ENCODE measurements around the gene LRCOL1.
A peak's percentile ranks its signal among the peaks of the same experiment; 100 is the strongest.

Gene LRCOL1

GRCh38 chr12:132559652-132560363 is 50.6 kb downstream of the LRCOL1 start:
- no peak for TF ChIP-seq CTCF (IDR thresholded peaks at IDR 0.05; ENCODE audit: insufficient read depth, low read depth, low read length, missing control alignments)
- peak; percentile 64 for DNase-seq (ENCODE audit: low read depth)
- peak overlapping the region; percentile 55 for H3K4me3 ChIP-seq (ENCODE audit: low read depth, low read length)

- peak overlapping the region; percentile 42 for H3K4me3 ChIP-seq (ENCODE audit: low read depth, low read length)
- DNase-seq (ENCODE audit: low read depth): peak; percentile 25
- TF ChIP-seq CTCF (IDR thresholded peaks at IDR 0.05; ENCODE audit: insufficient read depth, low read depth, low read length, missing control alignments): no peak
Observed at GRCh38 chr12:132558861-132559623, 51.3 kb downstream of the LRCOL1 start.

- H3K4me3 ChIP-seq (ENCODE audit: low read depth, low read length): no peak overlapping the region
- TF ChIP-seq CTCF (IDR thresholded peaks at IDR 0.05; ENCODE audit: insufficient read depth, low read depth, low read length, missing control alignments): no peak
- no peak for DNase-seq (ENCODE audit: low read depth)
Observed at GRCh38 chr12:132558042-132558856, 52.1 kb downstream of the LRCOL1 start.

- H3K4me3 ChIP-seq (ENCODE audit: low read depth, low read length): no peak overlapping the region
- no peak for DNase-seq (ENCODE audit: low read depth)
- no peak for TF ChIP-seq CTCF (IDR thresholded peaks at IDR 0.05; ENCODE audit: insufficient read depth, low read depth, low read length, missing control alignments)
Observed at GRCh38 chr12:132557291-132558015, 52.9 kb downstream of the LRCOL1 start.

- DNase-seq (ENCODE audit: low read depth): no peak
- no peak for TF ChIP-seq CTCF (IDR thresholded peaks at IDR 0.05; ENCODE audit: insufficient read depth, low read depth, low read length, missing control alignments)
- H3K4me3 ChIP-seq (ENCODE audit: low read depth, low read length): no peak overlapping the region
Observed at GRCh38 chr12:132556801-132557200, 53.6 kb downstream of the LRCOL1 start.

- no peak for DNase-seq (ENCODE audit: low read depth)
- no peak for TF ChIP-seq CTCF (IDR thresholded peaks at IDR 0.05; ENCODE audit: insufficient read depth, low read depth, low read length, missing control alignments)
- H3K4me3 ChIP-seq (ENCODE audit: low read depth, low read length): no peak overlapping the region
Observed at GRCh38 chr12:132556216-132556615, 54.2 kb downstream of the LRCOL1 start.

Data from GM12865 (cell line).